Heart right ventricle (tissue), 16 donors: Measurements from ENCODE around the gene PI4KA. TPM values are rescaled to one million over a fixed set of nuclear protein-coding genes. Genes with fewer than 3 reads are reported as not detected.
"Not testable (repeated sequence)": the region's sequence is repeated elsewhere in the genome, so short reads cannot be mapped to it uniquely, and the experiment has no call there.

ENCODE experiments used
- ATAC-seq, 8 donors: fragments of 200-7000 bp; cut with Tn5 transposase; one replicate each; pipeline ENCODE4 v1.9.1; 2020; ENCODE audit warnings: mild to moderate bottlenecking in 8 of 8, moderate library complexity in 8 of 8, moderate number of reproducible peaks in 1 of 8
- DNase-seq, 2 donors: peaks; one replicate each; pipeline ENCODE4 v3.0.0-alpha.2; 2020
- H3K27ac ChIP-seq, 10 donors: fragments of 200-600 bp; sonication (generic) in 2 of 10; one replicate each; pipeline versions ENCODE4 v1.5.0 to v1.8.0; 2020 to 2022; ENCODE audit warnings: mild to moderate bottlenecking in 3 of 10
- H3K27me3 ChIP-seq, 7 donors: fragments of 200-600 bp; one replicate each; pipeline ENCODE4 v1.8.0; 2021 to 2022; ENCODE audit warnings: mild to moderate bottlenecking in 2 of 7
- H3K36me3 ChIP-seq, 9 donors: fragments of 200-600 bp; sonication (generic) in 1 of 9; one replicate each; pipeline versions ENCODE4 v1.5.0 to v1.8.0; 2020 to 2022; ENCODE audit warnings: mild to moderate bottlenecking in 2 of 9
- H3K4me1 ChIP-seq, 9 donors: fragments of 200-600 bp; sonication (generic) in 1 of 9; one replicate each; pipeline versions ENCODE4 v1.5.0 to v1.8.0; 2020 to 2022; ENCODE audit warnings: mild to moderate bottlenecking in 4 of 9
- H3K4me3 ChIP-seq, 10 donors: fragments of 200-600 bp; sonication (generic) in 2 of 10; one replicate each; pipeline versions ENCODE4 v1.5.0 to v1.8.0; 2020 to 2022; ENCODE audit warnings: mild to moderate bottlenecking in 7 of 10, moderate library complexity in 2 of 10
- H3K9me3 ChIP-seq, 11 donors: fragments of 200-600 bp in 10 of 11; sonication (generic) in 2 of 11; one replicate each; pipeline versions ENCODE4 v1.5.0 to v1.8.0; 2013 to 2022; ENCODE audit warnings: mild to moderate bottlenecking in 2 of 11, control low read depth in 1 of 11, moderate library complexity in 1 of 11
- WGBS, 2 donors: extraction: QIAGEN DNeasy Blood & Tissue Kit; methylation state at CpG; one replicate each; pipeline ENCODE4 v1.1.7; 2013; ENCODE audit warnings: inconsistent platforms in 1 of 2; 5-methylcytosine and 5-hydroxymethylcytosine counted together
- intact Hi-C, 10 donors: fragments of 100-400 bp; cut with DNase I; formaldehyde crosslinking; loops; one replicate each; pipeline versions ENCODE4 v1.11.1 to v1.14.2; 2022
- polyA plus RNA-seq, 2 donors: library from polyadenylated mRNA; stranded (reverse); fragments of 200-250 nt; gene quantifications; one replicate each; pipeline ENCODE4 v1.2.3, GENCODE V29; 2013
- total RNA-seq, 10 donors: library from RNA; stranded (reverse); fragmentation: NEBNext Ultra II Directional in 3 of 10; extraction: Animal tissue kit (Norgen Biotek cat#: 25700) in 3 of 10; gene quantifications; one replicate each; pipeline versions ENCODE4 v1.2.1 to v1.2.4, GENCODE V29; 2021 to 2023
- TF ChIP-seq, protein P1 (sequence below), 9 donors: fragments of 200-600 bp; sonication (generic) in 2 of 9; IDR thresholded peaks; one replicate each; pipeline versions ENCODE4 v1.5.0 to v1.8.0; 2021 to 2022; ENCODE audit warnings: antibody characterized with exemption in 9 of 9, mild to moderate bottlenecking in 5 of 9, moderate library complexity in 1 of 9
- donor health status: Arrhythmogenic right ventricular cardiomyopathy.
- donor health status: ischemic (EF 13 %, LVEDD 7.1; RV severe dilation, severe dysfunction).
- donor health status: healthy with polysubstance abuse.
- donor health status: DM: no; HTN: yes; CAD: no.
- donor health status: DM: no; HTN: no; CAD: no.
- donor health status: ischemic (EF 25% LVEDD 6.9; RV normal size, moderate dysfunction).
- donor health status: ischemic (EF 25% LVEDD 5.7; RV mildly dilated, moderate dysfunction).
- donor health status: healthy.
- donor health status: DM: yes; HTN: yes; CAD: no.
- donor health status: Ischemic cardiomyopathy.
- donor health status: ischemic (EF 35%, LVEDD 5.7; RV mildly dilated, moderate dysfunction).
- donor health status: nonischemic (EF 11% LVEDD 7.7; RV severe dilation, severe dysfunction).
- donor health status: DM: yes; HTN: yes; CAD: no.
- donor health status: PGD.
- donor health status: ischemic (EF 29% LVEDD 5.4; RV normal size, mild dysfunction).
- donor health status: nonischemic (EF 23%, LVEDD 6.1; RV moderate dilation, normal function).

The PI4KA gene
- total and polyA plus RNA-seq, 12 donors, result 32.3 to 55.2 (median 39.4) TPM

DNA sequence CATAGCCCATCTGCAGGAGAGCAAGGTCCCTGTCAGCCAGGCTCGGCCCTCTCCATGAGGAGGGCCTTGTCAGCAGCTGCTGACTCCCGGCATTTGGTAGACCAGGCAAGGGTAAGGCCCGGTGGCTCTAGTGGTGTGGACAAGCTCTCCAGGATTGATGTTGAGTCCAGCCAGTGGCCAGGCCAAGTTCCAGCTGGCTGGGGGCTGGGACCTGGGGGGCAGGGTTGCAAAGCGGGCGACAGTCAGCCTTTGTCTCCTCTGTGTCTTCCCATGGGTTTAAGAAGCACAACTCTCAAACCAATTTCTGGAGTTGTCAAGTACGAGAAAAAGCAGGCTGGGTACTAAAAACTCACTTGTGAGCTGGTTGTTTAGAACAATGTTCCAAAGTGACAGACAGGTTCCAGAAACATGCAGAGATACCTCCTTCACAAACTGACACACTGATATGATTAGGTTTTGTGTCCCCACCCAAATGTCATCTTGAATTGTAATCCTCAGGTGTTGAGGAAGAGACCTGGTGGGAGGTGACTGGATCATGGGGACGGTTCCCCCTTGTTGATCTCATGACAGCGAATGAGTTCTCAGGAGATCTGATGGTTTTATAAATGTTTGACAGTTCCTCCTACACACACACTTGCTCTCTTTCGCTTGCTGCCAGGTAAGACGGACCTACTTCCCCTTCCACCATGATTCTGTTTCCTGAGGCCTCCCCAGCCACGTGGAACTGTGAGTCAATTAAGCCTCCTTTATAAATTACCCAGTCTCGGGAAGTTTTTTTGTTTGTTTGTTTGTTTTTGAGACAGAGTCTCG lies 137.0 kb downstream of the PI4KA start:
- Histone ChIP-seq H3K4me3 (no peak overlapping the region), H3K4me1 (no peaks in the 10 kb centered on the region), H3K36me3 (peaks cover 0 to 76% (median 19%) of the 10 kb centered on the region in 9 donors), H3K27me3 (no peaks in the 10 kb centered on the region), H3K27ac (no peak overlapping the region), H3K9me3 (no peaks in the 10 kb centered on the region)
- ATAC-seq (no peak), DNase-seq (no peak)
- intact Hi-C loops, result no loop called here
- TF ChIP-seq, protein P1, sequence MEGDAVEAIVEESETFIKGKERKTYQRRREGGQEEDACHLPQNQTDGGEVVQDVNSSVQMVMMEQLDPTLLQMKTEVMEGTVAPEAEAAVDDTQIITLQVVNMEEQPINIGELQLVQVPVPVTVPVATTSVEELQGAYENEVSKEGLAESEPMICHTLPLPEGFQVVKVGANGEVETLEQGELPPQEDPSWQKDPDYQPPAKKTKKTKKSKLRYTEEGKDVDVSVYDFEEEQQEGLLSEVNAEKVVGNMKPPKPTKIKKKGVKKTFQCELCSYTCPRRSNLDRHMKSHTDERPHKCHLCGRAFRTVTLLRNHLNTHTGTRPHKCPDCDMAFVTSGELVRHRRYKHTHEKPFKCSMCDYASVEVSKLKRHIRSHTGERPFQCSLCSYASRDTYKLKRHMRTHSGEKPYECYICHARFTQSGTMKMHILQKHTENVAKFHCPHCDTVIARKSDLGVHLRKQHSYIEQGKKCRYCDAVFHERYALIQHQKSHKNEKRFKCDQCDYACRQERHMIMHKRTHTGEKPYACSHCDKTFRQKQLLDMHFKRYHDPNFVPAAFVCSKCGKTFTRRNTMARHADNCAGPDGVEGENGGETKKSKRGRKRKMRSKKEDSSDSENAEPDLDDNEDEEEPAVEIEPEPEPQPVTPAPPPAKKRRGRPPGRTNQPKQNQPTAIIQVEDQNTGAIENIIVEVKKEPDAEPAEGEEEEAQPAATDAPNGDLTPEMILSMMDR (IDR thresholded peaks at IDR 0.05), result no peak
- 87 to 90% methylated on average over 13 of the region's 13 CpGs for WGBS, 2 donors

DNA sequence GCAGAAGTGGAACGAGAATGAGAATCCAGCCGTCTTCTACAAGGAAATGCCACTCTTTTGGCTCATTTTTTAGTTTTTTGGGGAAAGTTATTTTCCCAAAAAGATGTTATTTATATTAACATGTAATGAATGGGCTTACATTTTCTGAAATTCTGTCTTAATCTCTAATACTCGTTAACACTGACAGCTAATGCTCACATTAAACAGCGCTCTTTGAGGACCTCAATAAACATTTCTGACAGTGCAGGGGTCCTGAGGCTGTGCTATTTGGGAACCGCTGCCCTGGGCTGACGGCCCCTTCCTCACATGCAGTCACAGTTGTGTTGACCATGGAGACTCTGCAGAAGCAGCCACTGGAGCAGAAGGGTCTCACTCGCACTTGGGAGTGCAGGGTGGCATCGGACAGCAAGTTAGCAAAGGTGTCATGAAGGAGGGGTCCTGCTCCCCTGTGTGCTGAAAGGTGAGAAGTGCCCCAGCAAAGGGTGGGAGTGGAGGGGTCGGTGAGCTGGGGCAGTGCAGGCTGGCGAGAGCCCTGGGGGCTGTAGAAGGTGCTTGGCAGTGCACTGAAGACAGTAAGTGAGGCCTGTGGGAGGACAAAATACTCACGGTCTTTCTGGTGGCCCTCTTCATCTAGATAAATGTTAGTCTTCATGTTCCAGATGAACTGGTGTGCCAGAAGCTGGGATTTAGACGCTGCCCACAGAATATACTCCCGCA lies 137.8 kb downstream of the PI4KA start:
- H3K27ac ChIP-seq, result no peak overlapping the region
- no peak overlapping the region for H3K4me3 ChIP-seq
- peaks cover 0 to 72% (median 15%) of the 10 kb centered on the region in 9 donors for H3K36me3 ChIP-seq
- WGBS, 2 donors, result 90 to 92% methylated on average over 13 of the region's 13 CpGs
- intact Hi-C loops, result no loop called here
- DNase-seq, result no peak
- H3K27me3 ChIP-seq, result no peaks in the 10 kb centered on the region
- TF ChIP-seq, protein P1 (IDR thresholded peaks at IDR 0.05), result no peak
- no peaks in the 10 kb centered on the region for H3K9me3 ChIP-seq
- no peak for ATAC-seq
- no peaks in the 10 kb centered on the region for H3K4me1 ChIP-seq

DNA sequence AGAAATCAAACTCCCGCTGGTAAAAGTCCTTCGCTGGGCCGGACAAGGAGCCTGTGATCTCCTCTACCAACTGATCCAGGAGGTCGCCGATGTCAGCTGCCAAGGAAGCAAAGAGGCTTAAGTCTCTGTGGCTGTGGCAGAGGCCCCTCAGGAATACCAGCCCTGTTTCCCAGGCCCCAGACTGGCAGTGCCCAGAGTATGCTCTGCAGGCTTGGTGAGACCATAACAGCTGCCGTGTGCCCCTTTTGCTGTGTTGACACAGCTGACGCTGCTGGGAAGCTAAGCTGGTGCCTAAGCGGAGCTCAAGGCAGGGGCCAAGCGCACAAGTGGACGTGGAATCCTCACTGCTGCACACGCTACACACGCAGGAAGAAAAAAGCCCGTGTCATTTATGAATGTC lies 139.9 kb downstream of the PI4KA start:
- H3K36me3 ChIP-seq, result peaks cover 0 to 72% (median 8%) of the 10 kb centered on the region in 9 donors

DNA sequence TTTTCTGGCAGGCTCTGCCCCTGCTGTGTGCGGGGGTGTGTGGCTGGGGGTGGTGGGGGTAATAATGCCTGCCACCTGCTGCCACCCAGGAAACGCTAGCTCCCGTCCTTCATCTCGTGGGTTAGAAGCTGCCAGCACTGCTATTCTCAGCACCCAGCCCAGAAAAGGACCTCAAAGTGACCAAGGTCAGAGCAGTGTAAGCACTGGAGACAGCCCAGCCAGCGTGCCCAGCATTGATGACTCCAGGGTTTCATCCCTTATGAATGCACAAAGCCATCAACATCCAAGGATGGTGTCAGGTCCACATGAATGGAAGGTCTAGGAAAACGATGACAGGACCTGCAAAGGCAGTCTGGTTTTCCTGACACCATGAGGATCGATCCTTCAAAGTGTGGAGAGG lies 140.6 kb downstream of the PI4KA start:
- DNase-seq, H3K27ac ChIP-seq, intact Hi-C loops, H3K4me1 ChIP-seq, H3K9me3 ChIP-seq, H3K27me3 ChIP-seq, H3K4me3 ChIP-seq: not testable (repeated sequence)
- peak in 1 of 8 donors; percentile 57 for ATAC-seq
- H3K36me3 ChIP-seq, result peaks cover 0 to 79% (median 8%) of the 10 kb centered on the region in 9 donors
- 89 to 97% methylated on average over 6 of the region's 7 CpGs for whole genome bisulfite sequencing, 2 donors

More for the DNA sequence above, 139.9 kb downstream of the PI4KA start:
- H3K27ac ChIP-seq, intact Hi-C loops, H3K9me3 ChIP-seq, H3K27me3 ChIP-seq, H3K4me1 ChIP-seq, DNase-seq, ATAC-seq, H3K4me3 ChIP-seq: not testable (repeated sequence)
- 93 to 97% methylated on average over 10 to 12 of the region's 13 CpGs for WGBS, 2 donors

DNA sequence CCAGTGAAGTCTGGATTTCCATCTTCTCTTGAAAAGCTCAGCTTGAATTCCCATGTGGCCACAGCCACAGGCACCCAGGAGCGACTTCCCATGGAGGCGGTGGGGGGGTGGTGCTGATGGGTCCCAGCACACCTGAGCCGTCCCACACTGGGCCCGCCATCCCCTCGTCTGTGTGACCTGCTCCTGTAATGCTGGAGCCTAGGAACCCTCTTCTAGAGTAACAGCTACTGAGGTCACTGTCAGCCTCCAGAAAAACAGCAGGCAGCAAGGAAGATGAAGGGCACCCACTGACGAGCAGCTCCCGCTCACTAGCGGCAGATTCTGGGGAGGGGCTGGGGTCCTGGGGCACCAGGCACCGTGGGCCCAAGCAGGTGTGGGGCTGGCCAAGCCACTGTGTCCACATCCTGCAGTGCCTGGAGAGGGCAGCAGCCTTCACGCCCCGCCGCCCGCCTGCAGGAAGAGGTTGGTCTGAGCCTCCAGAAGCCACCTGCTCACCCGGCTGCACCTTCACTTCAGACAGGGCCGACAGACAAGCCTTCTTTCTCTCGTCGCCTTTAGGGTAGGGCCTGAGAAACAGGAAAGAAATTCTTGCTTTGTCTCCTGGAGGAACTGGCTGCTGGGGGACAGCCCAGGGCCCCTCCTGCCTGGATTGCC lies 141.3 kb downstream of the PI4KA start:
- DNase-seq, H3K9me3 ChIP-seq, H3K27ac ChIP-seq, intact Hi-C loops, H3K27me3 ChIP-seq, H3K4me1 ChIP-seq, H3K4me3 ChIP-seq: not testable (repeated sequence)
- ATAC-seq, result peak in 1 of 8 donors; percentile 23
- whole genome bisulfite sequencing, 2 donors, result 95 to 96% methylated on average over 17 of the region's 17 CpGs
- H3K36me3 ChIP-seq, result peaks cover 0 to 74% (median 8%) of the 10 kb centered on the region in 9 donors

DNA sequence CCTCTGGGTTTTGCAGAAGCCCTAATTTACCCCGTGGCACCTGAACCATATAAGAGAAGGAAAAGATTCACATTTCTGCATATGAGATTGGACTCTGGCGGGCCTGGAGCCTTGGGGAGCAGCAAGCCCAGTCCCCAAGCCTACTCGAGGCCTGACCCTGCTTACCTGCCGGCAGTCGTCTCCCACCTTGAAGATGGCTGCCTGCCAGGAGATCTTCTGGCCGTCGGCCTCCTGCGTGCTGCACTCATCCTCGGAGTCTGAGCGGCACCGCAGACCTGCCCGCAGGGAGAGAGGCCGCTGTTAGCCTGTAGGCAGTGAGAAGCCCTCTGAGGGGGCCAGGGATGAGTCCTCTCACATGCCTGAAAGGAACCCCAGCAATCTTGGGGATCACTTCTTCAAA lies 145.5 kb downstream of the PI4KA start:
- DNase-seq, intact Hi-C loops, ATAC-seq, H3K4me3 ChIP-seq, H3K27me3 ChIP-seq, H3K27ac ChIP-seq, H3K4me1 ChIP-seq, H3K9me3 ChIP-seq: not testable (repeated sequence)
- WGBS, 2 donors, result 95% methylated on average over 13 of the region's 13 CpGs
- H3K36me3 ChIP-seq, result peaks cover 0 to 57% (median 8%) of the 10 kb centered on the region in 9 donors

DNA sequence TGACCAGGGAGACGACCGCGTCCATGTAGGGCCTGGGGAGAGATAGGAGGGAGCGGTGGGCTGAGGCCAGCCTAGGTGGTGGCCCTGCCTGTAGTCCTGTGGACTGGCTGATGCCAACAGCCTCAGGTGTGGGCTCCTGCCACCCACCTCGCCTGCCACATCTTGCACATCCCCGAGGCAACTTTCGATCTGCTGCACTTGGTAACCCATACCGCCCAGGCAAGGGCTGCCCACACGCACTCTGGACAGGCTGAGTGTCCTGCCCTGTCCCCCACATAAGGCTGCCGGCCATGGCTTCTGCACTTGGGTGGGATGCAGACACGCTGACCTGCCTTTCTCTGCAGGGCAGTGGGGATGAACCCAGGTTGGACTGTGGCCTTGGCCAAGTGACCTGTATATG lies 148.6 kb downstream of the PI4KA start:
- ATAC-seq, H3K9me3 ChIP-seq, H3K4me3 ChIP-seq, H3K27me3 ChIP-seq, H3K4me1 ChIP-seq, DNase-seq, H3K27ac ChIP-seq: not testable (repeated sequence)
- H3K36me3 ChIP-seq, result peaks cover 0 to 41% (median 3%) of the 10 kb centered on the region in 9 donors
- whole genome bisulfite sequencing, 2 donors, result 98 to 99% methylated on average over 11 of the region's 11 CpGs
- intact Hi-C loops, result loop anchor here in 1 of 10 donors (10.0 kb wide), 1 partner anchor 145 kb away; no protein-coding TSS in a partner anchor

DNA sequence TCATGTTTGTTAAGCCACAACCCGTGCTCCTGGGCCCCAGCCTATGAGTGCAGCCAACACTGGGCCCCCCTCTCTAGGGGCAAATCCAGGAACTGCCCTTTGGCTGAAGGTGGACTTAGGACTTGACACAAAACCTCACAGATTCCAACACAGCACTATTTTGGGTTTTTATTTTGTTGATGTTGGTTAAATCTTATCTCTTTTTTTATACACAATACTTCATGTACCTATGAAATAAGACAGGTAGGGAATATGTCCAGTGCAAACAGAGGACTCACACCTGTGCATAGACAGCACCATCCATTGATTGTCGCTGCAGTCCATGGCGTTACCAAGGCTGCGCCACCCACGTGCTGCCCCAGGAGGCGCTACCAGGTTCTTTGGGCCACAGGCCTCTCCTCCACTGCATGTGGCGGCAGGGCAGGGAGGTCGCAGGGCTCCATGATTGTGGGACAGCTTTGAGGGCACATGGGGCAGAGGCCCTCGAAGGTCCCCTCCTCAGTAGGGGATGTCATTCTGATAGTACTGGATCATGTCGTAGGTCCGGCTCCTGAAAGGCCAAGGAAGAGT lies 151.0 kb downstream of the PI4KA start:
- not testable (repeated sequence) for ATAC-seq, H3K4me3 ChIP-seq, H3K27ac ChIP-seq, H3K9me3 ChIP-seq, DNase-seq
- Histone ChIP-seq H3K36me3 (peaks cover 0 to 27% (median 3%) of the 10 kb centered on the region in 9 donors), H3K4me1 (peaks cover 3 to 13% (median 9%) of the 10 kb centered on the region in 9 donors), H3K27me3 (peaks cover 0 to 13% (median 0%) of the 10 kb centered on the region in 7 donors)
- intact Hi-C loops, result loop anchor here in 1 of 10 donors (10.0 kb wide), 1 partner anchor 143 kb away; no protein-coding TSS in a partner anchor
- WGBS, 2 donors, result 95 to 96% methylated on average over 11 of the region's 11 CpGs
